ENCODE measurements around the gene LSAMP. TPM values are rescaled to one million over a fixed set of nuclear protein-coding genes. Genes with fewer than 3 reads are reported as not detected.
A peak's percentile ranks its signal among the peaks of the same experiment; 100 is the strongest.

Gene LSAMP
- total and polyA plus RNA-seq, 2 of the 4 experiments (the other 2 are of a cell fraction), result 7.9 to 8.0 TPM

- Histone ChIP-seq H3K4me3 (ENCODE audit: insufficient read depth, low read depth, low read length) (no peak overlapping the region), H3K4me2 (ENCODE audit: low read depth, low read length) (no peak overlapping the region), H3K36me3 (ENCODE audit: control insufficient read depth, insufficient read depth, low read length) (no peaks in the 10 kb centered on the region), H3K9ac (ENCODE audit: low read depth, low read length) (no peak overlapping the region), H3K14ac (replicated peaks; ENCODE audit: low read depth, low read length) (no peak overlapping the region), H3K18ac (ENCODE audit: low read depth, low read length) (no peak overlapping the region), H3K4me1 (ENCODE audit: control insufficient read depth, insufficient read depth, low read length) (0 out of 2 replicates have a peak, but pooled peaks cover 2% of the 10 kb centered on the region), H3K9me1 (ENCODE audit: insufficient read depth, low read length) (no peaks in the 10 kb centered on the region), H3K79me1 (ENCODE audit: low read depth in 1 of 2, low read length in 2 of 2) (no peaks in the 10 kb centered on the region), H4K20me1 (ENCODE audit: insufficient read depth, low read length) (no peaks in the 10 kb centered on the region), H2AFZ (replicated peaks; ENCODE audit: low read length, poor library complexity) (no peak overlapping the region), H2AK9ac (replicated peaks; ENCODE audit: low read depth, low read length, poor library complexity) (no peak overlapping the region), H2AK5ac (ENCODE audit: low read depth, low read length) (no peak overlapping the region), H3K4ac (ENCODE audit: low read depth, low read length) (no peak overlapping the region), H2BK15ac (ENCODE audit: low read depth, low read length) (no peak overlapping the region), H2BK20ac (ENCODE audit: low read depth, low read length) (no peak overlapping the region), H4K5ac (ENCODE audit: low read depth, low read length) (no peak overlapping the region), H3K9me3 (ENCODE audit: control insufficient read depth, insufficient read depth, low read length) (no peaks in the 10 kb centered on the region), H2BK5ac (ENCODE audit: low read depth, low read length, poor library complexity, severe bottlenecking) (no peak overlapping the region), H3K23ac (ENCODE audit: low read depth, low read length) (no peak overlapping the region), H3K56ac (ENCODE audit: extremely low read depth, insufficient read depth, low read length) (no peak overlapping the region), H3K27ac (ENCODE audit: insufficient read depth, low read length) (no peak overlapping the region), H2BK120ac (ENCODE audit: low read depth, low read length) (no peak overlapping the region), H4K91ac (ENCODE audit: insufficient read depth, low read depth, low read length) (no peak overlapping the region), H3K27me3 (ENCODE audit: control insufficient read depth, insufficient read depth, low read length) (no peaks in the 10 kb centered on the region), H4K8ac (ENCODE audit: low read depth in 2 of 2, low read length in 2 of 2) (no peak overlapping the region)
- ChIA-PET POLR2A (ENCODE audit: unreplicated experiment) (no interaction called here), CTCF (interaction anchor here (0.5 kb wide), 1 partner anchor 98 kb away, joined by 4 read pairs; no protein-coding TSS in a partner anchor)
- in situ Hi-C loops (cut with MboI; ENCODE audit: low sequenced_read_pairs) (no loop called here), intact Hi-C loops (cut with micrococcal nuclease) (no loop called here), dilution Hi-C loops (cut with HindIII; ENCODE audit: low sequenced_read_pairs, unreplicated experiment) (no loop called here)
- TF ChIP-seq SMC3 (IDR thresholded peaks at IDR 0.05; ENCODE audit: low read depth, low read length) (peak; percentile 31; the same call in 1 of the 2 replicates), MXI1 (IDR thresholded peaks at IDR 0.05; ENCODE audit: borderline replicate concordance, low read depth, low read length) (no peak), MAFK (IDR thresholded peaks at IDR 0.05; ENCODE audit: low read depth, low read length) (no peak), RAD21 (IDR thresholded peaks at IDR 0.05; ENCODE audit: low read length) (peak; percentile 45), RCOR1 (IDR thresholded peaks at IDR 0.05; ENCODE audit: insufficient replicate concordance, low read length) (no peak), CTCF (conservative IDR thresholded peaks at IDR 0.05; ENCODE audit: low read depth, low read length) (peak; percentile 45), CEBPB (IDR thresholded peaks at IDR 0.05; ENCODE audit: low read depth, low read length) (no peak), BHLHE40 (IDR thresholded peaks at IDR 0.05; ENCODE audit: low read depth, low read length) (no peak), ELK1 (IDR thresholded peaks at IDR 0.05; ENCODE audit: borderline replicate concordance, low read depth, low read length) (no peak)
- ATAC-seq (ENCODE audit: low read depth) (no peak), DNase-seq (peak; percentile 34)
- no TSS peak for BruUV-seq (replicated peaks)
- no CpG with 5 or more reads among the region's 2 CpGs for WGBS, 2 experiments (ENCODE audit: extremely low coverage in 2 of 2, insufficient read length in 1 of 2)
Observed at GRCh38 chr3:115986555-115987207, 458.6 kb downstream of the LSAMP start.
